Panc1 (cell line): ENCODE data around the gene RHBDL1. TPM values are rescaled to one million over a fixed set of nuclear protein-coding genes. Genes with fewer than 3 reads are reported as not detected.

Source experiments
- ATAC-seq: fragments of 200-7000 bp; cut with Tn5 transposase; 2 replicates; pipeline ENCODE4 v1.9.1; 2020; ENCODE audit warnings: mild to moderate bottlenecking, moderate library complexity
- BruUV-seq: library from RNA; stranded (reverse); fragments of 400-500 nt; replicated peaks from 2 replicates; lab custom pipeline; 2021; lab: Mats Ljungman, UMichigan
- CTCF ChIA-PET: fragments of 300-600 bp; sonication (Branson Sonifier 250); formaldehyde crosslinking; loops from one replicate; lab custom pipeline; 2022; ENCODE audit warnings: antibody characterized with exemption; lab: Charles Lee
- POLR2A ChIA-PET: fragments of 300-600 bp; sonication (Branson Sonifier 250); formaldehyde crosslinking; loops from one replicate; lab custom pipeline; 2022; ENCODE audit warnings: antibody characterized with exemption; lab: Charles Lee
- DNase-seq: peaks from one replicate; pipeline ENCODE4 v3.0.0-alpha.2; 2010; ENCODE audit warnings: low read depth, low spot score
- H3K27ac ChIP-seq: 2 replicates; pipeline ENCODE4 v1.5.1; 2011; ENCODE audit warnings: mild to moderate bottlenecking, low read length, inconsistent platforms
- H3K27me3 ChIP-seq: fragments of 200-500 bp; sonication (Bioruptor generic); 2 replicates; pipeline ENCODE4 v1.6.0; 2014; ENCODE audit warnings: low read length, inconsistent platforms; ENCODE audit not compliant: control insufficient read depth, insufficient read depth
- H3K36me3 ChIP-seq: fragments of 200-500 bp; sonication (Bioruptor generic); 2 replicates; pipeline ENCODE4 v1.5.1; 2014; ENCODE audit warnings: inconsistent platforms, mild to moderate bottlenecking, low read length, moderate library complexity; ENCODE audit not compliant: control insufficient read depth, insufficient read depth
- H3K4me1 ChIP-seq: 2 replicates; pipeline ENCODE4 v1.5.1; 2011; ENCODE audit warnings: inconsistent platforms, mild to moderate bottlenecking, low read length, moderate library complexity; ENCODE audit not compliant: control insufficient read depth, insufficient read depth
- H3K4me3 ChIP-seq, 2 experiments: 2 replicates each; pipeline ENCODE4 v1.5.1; 2011 to 2012; ENCODE audit warnings: low read depth in 2 of 2, low read length in 2 of 2, mild to moderate bottlenecking in 2 of 2, inconsistent platforms in 1 of 2, moderate library complexity in 1 of 2
- H3K9me3 ChIP-seq: fragments of 200-500 bp; sonication (Bioruptor generic); 2 replicates; pipeline ENCODE4 v1.5.1; 2014; ENCODE audit warnings: low read depth, mild to moderate bottlenecking, inconsistent platforms, low read length, moderate library complexity; ENCODE audit not compliant: control insufficient read depth, insufficient read depth
- POLR2AphosphoS5 ChIP-seq: IDR thresholded peaks from 2 replicates; pipeline ENCODE4 v1.6.1; 2012; ENCODE audit warnings: mild to moderate bottlenecking, low read depth, low read length, moderate library complexity
- SIN3A ChIP-seq: IDR thresholded peaks from 2 replicates; pipeline ENCODE4 v1.6.1; 2012; ENCODE audit warnings: low read depth, mild to moderate bottlenecking, low read length, moderate library complexity, borderline replicate concordance; ENCODE audit not compliant: insufficient read depth
- TCF7L2 ChIP-seq: IDR thresholded peaks from 2 replicates; pipeline ENCODE4 v1.6.1; 2011; ENCODE audit warnings: mild to moderate bottlenecking, low read depth, low read length, inconsistent platforms
- in situ Hi-C: cut with HindIII; loops from 2 replicates; pipeline ENCODE4 v1.10.0; 2016; ENCODE audit warnings: low sequenced_read_pairs, low pct_unique_long_range_greater_than_20kb
- intact Hi-C: fragments of 100-400 bp; cut with micrococcal nuclease; formaldehyde crosslinking; loops from one replicate; pipeline ENCODE4 v1.10.0; 2022; ENCODE audit not compliant: unreplicated experiment
- total RNA-seq: library from RNA; stranded (reverse); gene quantifications from one replicate; pipeline ENCODE4 v1.2.1, GENCODE V29; 2021; ENCODE audit not compliant: unreplicated experiment
- TF ChIP-seq, protein P1 (sequence below), 2 experiments: IDR thresholded peaks; 2 replicates each; pipeline ENCODE4 v1.6.1; 2011 to 2012; ENCODE audit warnings: low read depth in 2 of 2, control low read depth in 1 of 2, low read length in 1 of 2, mild to moderate bottlenecking in 1 of 2, moderate library complexity in 1 of 2; ENCODE audit not compliant: insufficient read depth in 1 of 2
- TF ChIP-seq, protein P2 (sequence below): fragments of 450-650 bp; IDR thresholded peaks from 2 replicates; pipeline ENCODE4 v1.5.1; 2017; ENCODE audit warnings: mild to moderate bottlenecking

RHBDL1 gene
- total RNA-seq, 1 experiment from 2014 or later = 6.6 TPM

DNA sequence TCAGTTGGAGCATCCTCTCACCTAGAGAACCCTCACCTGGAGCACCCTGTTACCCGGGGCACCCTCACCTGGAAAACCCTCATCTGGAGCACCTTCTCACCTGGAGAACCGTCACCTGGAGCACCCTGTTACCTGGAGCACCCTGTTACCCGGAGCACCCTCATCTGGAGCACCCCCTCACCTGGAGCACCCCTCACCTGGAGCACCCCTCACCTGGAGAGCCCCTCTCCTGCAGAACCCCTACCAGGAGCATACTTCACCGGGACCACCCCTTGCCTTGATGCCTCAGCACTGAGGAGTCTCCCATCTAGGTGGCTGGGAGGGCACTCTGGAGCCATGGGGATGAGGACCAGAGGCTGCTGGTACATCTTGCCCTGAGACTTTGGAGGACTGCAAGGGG is 33.5 kb downstream of the RHBDL1 start:
- no TSS peak for BruUV-seq
- H3K27me3 ChIP-seq = no peaks in the 10 kb centered on the region
- H3K36me3 ChIP-seq = peaks cover 5% of the 10 kb centered on the region; the same call in 1 of the 2 replicates
- H3K4me3 ChIP-seq = no peak overlapping the region
- H3K9me3 ChIP-seq = no peaks in the 10 kb centered on the region
- in situ Hi-C loops (no loop called here), intact Hi-C loops (no loop called here)
- CTCF ChIA-PET = interaction anchor here (1.9 kb wide), 1 partner anchor 76 kb away, joined by 4 read pairs; no protein-coding TSS in a partner anchor
- DNase-seq = no peak
- ATAC-seq = no peak
- peaks cover 34% of the 10 kb centered on the region for H3K4me1 ChIP-seq
- TF ChIP-seq, protein P1, sequence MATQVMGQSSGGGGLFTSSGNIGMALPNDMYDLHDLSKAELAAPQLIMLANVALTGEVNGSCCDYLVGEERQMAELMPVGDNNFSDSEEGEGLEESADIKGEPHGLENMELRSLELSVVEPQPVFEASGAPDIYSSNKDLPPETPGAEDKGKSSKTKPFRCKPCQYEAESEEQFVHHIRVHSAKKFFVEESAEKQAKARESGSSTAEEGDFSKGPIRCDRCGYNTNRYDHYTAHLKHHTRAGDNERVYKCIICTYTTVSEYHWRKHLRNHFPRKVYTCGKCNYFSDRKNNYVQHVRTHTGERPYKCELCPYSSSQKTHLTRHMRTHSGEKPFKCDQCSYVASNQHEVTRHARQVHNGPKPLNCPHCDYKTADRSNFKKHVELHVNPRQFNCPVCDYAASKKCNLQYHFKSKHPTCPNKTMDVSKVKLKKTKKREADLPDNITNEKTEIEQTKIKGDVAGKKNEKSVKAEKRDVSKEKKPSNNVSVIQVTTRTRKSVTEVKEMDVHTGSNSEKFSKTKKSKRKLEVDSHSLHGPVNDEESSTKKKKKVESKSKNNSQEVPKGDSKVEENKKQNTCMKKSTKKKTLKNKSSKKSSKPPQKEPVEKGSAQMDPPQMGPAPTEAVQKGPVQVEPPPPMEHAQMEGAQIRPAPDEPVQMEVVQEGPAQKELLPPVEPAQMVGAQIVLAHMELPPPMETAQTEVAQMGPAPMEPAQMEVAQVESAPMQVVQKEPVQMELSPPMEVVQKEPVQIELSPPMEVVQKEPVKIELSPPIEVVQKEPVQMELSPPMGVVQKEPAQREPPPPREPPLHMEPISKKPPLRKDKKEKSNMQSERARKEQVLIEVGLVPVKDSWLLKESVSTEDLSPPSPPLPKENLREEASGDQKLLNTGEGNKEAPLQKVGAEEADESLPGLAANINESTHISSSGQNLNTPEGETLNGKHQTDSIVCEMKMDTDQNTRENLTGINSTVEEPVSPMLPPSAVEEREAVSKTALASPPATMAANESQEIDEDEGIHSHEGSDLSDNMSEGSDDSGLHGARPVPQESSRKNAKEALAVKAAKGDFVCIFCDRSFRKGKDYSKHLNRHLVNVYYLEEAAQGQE (IDR thresholded peaks at IDR 0.05; ENCODE audit: insufficient read depth in 1 of 2, low read depth in 2 of 2, low read length in 1 of 2) = no peak
- no peak for TF ChIP-seq POLR2AphosphoS5
- TF ChIP-seq, protein P2, sequence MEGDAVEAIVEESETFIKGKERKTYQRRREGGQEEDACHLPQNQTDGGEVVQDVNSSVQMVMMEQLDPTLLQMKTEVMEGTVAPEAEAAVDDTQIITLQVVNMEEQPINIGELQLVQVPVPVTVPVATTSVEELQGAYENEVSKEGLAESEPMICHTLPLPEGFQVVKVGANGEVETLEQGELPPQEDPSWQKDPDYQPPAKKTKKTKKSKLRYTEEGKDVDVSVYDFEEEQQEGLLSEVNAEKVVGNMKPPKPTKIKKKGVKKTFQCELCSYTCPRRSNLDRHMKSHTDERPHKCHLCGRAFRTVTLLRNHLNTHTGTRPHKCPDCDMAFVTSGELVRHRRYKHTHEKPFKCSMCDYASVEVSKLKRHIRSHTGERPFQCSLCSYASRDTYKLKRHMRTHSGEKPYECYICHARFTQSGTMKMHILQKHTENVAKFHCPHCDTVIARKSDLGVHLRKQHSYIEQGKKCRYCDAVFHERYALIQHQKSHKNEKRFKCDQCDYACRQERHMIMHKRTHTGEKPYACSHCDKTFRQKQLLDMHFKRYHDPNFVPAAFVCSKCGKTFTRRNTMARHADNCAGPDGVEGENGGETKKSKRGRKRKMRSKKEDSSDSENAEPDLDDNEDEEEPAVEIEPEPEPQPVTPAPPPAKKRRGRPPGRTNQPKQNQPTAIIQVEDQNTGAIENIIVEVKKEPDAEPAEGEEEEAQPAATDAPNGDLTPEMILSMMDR = no peak
- TF ChIP-seq TCF7L2 = no peak
- TF ChIP-seq SIN3A = no peak
- H3K27ac ChIP-seq = no peak overlapping the region
- POLR2A ChIA-PET = no interaction called here

DNA sequence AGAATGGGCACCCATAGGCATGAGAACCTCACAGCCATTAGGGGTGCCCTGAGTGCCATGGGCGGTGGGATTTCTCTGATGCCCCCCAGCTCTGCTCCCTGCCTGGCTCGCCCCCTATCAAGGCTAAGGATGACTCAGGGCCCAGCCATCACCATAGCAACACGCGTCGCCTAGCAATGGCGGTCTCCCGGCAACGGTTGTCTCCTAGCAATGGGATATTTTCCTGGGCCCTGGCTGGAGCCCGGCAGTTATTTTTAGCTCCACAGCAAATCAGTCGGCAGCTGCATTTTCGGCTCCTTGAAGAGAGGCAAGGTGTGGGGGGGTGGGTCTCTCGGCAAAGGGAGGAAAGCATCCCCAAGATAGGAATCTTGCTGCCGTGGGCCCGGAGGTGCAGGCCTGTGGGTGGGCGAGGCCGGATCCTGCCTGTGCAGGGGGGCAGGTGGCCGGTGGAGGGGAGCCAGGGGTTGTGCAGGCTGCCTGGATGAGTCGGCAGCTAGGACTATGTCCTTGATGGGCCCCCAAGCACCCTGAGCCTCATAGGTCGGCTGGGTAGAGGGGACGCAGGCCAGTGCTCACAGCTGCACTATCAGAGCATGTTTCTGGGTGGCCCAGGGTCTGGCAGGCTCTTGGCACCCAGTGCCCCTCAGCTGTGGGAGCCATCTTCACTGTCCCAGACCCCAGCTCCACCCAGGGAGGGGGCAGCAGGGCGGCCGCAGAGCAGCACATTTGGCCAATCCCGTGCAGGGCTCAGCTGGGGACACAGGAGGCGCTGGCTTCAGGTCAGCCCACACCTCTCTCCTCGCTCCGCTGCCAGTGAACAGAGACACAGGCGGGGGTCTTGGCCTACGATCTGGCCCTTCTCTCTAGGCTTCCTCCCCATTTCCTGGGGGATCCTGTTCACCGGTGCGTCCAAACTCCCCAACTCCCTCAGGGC is 34.4 kb downstream of the RHBDL1 start:
- Histone ChIP-seq H3K27me3 (no peaks in the 10 kb centered on the region), H3K36me3 (peaks cover 2% of the 10 kb centered on the region; the same call in 1 of the 2 replicates), H3K4me1 (peaks cover 38% of the 10 kb centered on the region), H3K27ac (no peak overlapping the region), H3K9me3 (no peaks in the 10 kb centered on the region), H3K4me3 (no peak overlapping the region)
- no TSS peak for BruUV-seq
- POLR2A ChIA-PET = interaction anchor here (0.7 kb wide), 1 partner anchor 255 kb away, joined by 4 read pairs; no protein-coding TSS in a partner anchor
- in situ Hi-C loops (no loop called here), intact Hi-C loops (no loop called here)
- TF ChIP-seq, protein P2 = peak; percentile 21; the same call in 1 of the 2 replicates
- no peak for TF ChIP-seq POLR2AphosphoS5
- DNase-seq = no peak
- CTCF ChIA-PET = interaction anchor here (0.5 to 1.9 kb wide), 3 partner anchors 10 to 1231 kb away, joined by 3 to 4 read pairs (median 4); no protein-coding TSS in a partner anchor
- ATAC-seq = no peak
